HuH-7.5 (cell line): ENCODE measurements around the gene PGC.

Experiments
- DNase-seq: peaks from one replicate; pipeline ENCODE4 v3.0.0; 2011; ENCODE audit warnings: low spot score

The PGC gene

GRCh38 chr6:41697861-41698781, 49.1 kb downstream of the PGC start:
- DNase-seq = no peak

GRCh38 chr6:41696788-41697187, 50.4 kb downstream of the PGC start:
- DNase-seq = no peak

GRCh38 chr6:41695825-41696224, 51.4 kb downstream of the PGC start:
- no peak for DNase-seq

GRCh38 chr6:41694815-41695526, 52.2 kb downstream of the PGC start:
- DNase-seq = no peak

GRCh38 chr6:41693281-41694240, 53.6 kb downstream of the PGC start:
- DNase-seq = no peak

- no peak for DNase-seq
Measured at GRCh38 chr6:41692730-41693129, 54.5 kb downstream of the PGC start.

- no peak for DNase-seq
Measured at GRCh38 chr6:41692080-41692675, 55.0 kb downstream of the PGC start.

GRCh38 chr6:41691426-41692079, 55.6 kb downstream of the PGC start:
- no peak for DNase-seq

- no peak for DNase-seq
Measured at GRCh38 chr6:41690541-41691330, 56.5 kb downstream of the PGC start.

GRCh38 chr6:41689171-41690008, 57.8 kb downstream of the PGC start:
- DNase-seq = no peak

GRCh38 chr6:41688256-41688965, 58.8 kb downstream of the PGC start:
- DNase-seq = no peak

- no peak for DNase-seq
Measured at GRCh38 chr6:41687501-41688175, 59.6 kb downstream of the PGC start.
